Vagina (tissue), 2 donors: ENCODE results near the gene DDX52.

Experiments
- CTCF ChIP-seq, 3 experiments: fragments of 450-650 bp in 2 of 3; fragments of 200-600 bp in 1 of 3; sonication (generic) in 1 of 3; IDR thresholded peaks; one replicate each; pipeline ENCODE4 v1.5.1; 2017 to 2019; ENCODE audit warnings: antibody characterized with exemption in 3 of 3, mild to moderate bottlenecking in 2 of 3, moderate library complexity in 2 of 3
- POLR2A ChIP-seq, 2 donors: fragments of 450-650 bp; IDR thresholded peaks; one replicate each; pipeline ENCODE4 v1.6.1; 2017; ENCODE audit warnings: antibody characterized with exemption in 2 of 2, mild to moderate bottlenecking in 2 of 2, moderate library complexity in 2 of 2
- POLR2AphosphoS5 ChIP-seq, 2 donors: sonication (generic); formaldehyde crosslinking; IDR thresholded peaks; one replicate each; pipeline ENCODE4 v1.9.0; 2017; ENCODE audit warnings: antibody characterized with exemption in 2 of 2, mild to moderate bottlenecking in 2 of 2, low read depth in 1 of 2; ENCODE audit not compliant: insufficient read depth in 1 of 2

- TF ChIP-seq CTCF (IDR thresholded peaks at IDR 0.05) (no peak), POLR2AphosphoS5 (IDR thresholded peaks at IDR 0.05; ENCODE audit: insufficient read depth in 1 of 2, low read depth in 1 of 2) (no peak), POLR2A (IDR thresholded peaks at IDR 0.05) (no peak)
These were observed 5.3 kb downstream of the DDX52 start for GRCh38 chr17:37637956-37638355.
